Fibroblast of lung (primary cell): Measurements from ENCODE around the gene RO60. TPM values are rescaled to one million over a fixed set of nuclear protein-coding genes. Genes with fewer than 3 reads are reported as not detected.

ENCODE experiments used
- DNase-seq, 2 donors: peaks; one replicate each; pipeline versions ENCODE4 v3.0.0 to v3.0.0-alpha.2; 2010; ENCODE audit warnings: low read depth in 2 of 2
- H2AFZ ChIP-seq: 2 replicates; pipeline ENCODE4 v1.5.1; 2012; ENCODE audit warnings: low read length, control low read depth, inconsistent platforms
- H3K27ac ChIP-seq: 2 replicates; pipeline ENCODE4 v1.5.1; 2011; ENCODE audit warnings: low read length, control low read depth; ENCODE audit not compliant: insufficient read depth
- H3K27me3 ChIP-seq: 2 replicates; pipeline ENCODE4 v1.5.1; 2011; ENCODE audit warnings: mild to moderate bottlenecking, low read length; ENCODE audit not compliant: control insufficient read depth, insufficient read depth
- H3K36me3 ChIP-seq: 2 replicates; pipeline ENCODE4 v1.5.1; 2011; ENCODE audit warnings: low read length; ENCODE audit not compliant: control insufficient read depth, insufficient read depth
- H3K4me1 ChIP-seq: 2 replicates; pipeline ENCODE4 v1.5.1; 2011; ENCODE audit warnings: low read length; ENCODE audit not compliant: control insufficient read depth, insufficient read depth; ENCODE audit errors: extremely low read depth
- H3K4me2 ChIP-seq: 2 replicates; pipeline ENCODE4 v1.5.1; 2011; ENCODE audit warnings: low read length, control low read depth; ENCODE audit not compliant: insufficient read depth; ENCODE audit errors: extremely low read depth
- H3K4me3 ChIP-seq, 4 experiments: fragments of 200-600 bp in 1 of 4; sonication (generic) in 1 of 4; replicated peaks in 1 of 4; 2 replicates each; pipeline ENCODE4 v1.5.1; 2011 to 2016; ENCODE audit warnings: low read length in 4 of 4, low read depth in 3 of 4, mild to moderate bottlenecking in 3 of 4, control low read depth in 2 of 4, inconsistent platforms in 1 of 4, mixed read lengths in 1 of 4; ENCODE audit not compliant: insufficient read depth in 1 of 4; ENCODE audit errors: control extremely low read depth in 1 of 4
- H3K79me2 ChIP-seq: 2 replicates; pipeline ENCODE4 v1.5.1; 2012; ENCODE audit warnings: mild to moderate bottlenecking, low read length, inconsistent platforms; ENCODE audit not compliant: control insufficient read depth, insufficient read depth
- H3K9ac ChIP-seq: 2 replicates; pipeline ENCODE4 v1.5.1; 2011; ENCODE audit warnings: mild to moderate bottlenecking, low read length, control low read depth; ENCODE audit not compliant: insufficient read depth
- H3K9me3 ChIP-seq: 2 replicates; pipeline ENCODE4 v1.5.1; 2012; ENCODE audit warnings: low read depth, low read length; ENCODE audit not compliant: control insufficient read depth, insufficient read depth
- H4K20me1 ChIP-seq: 2 replicates; pipeline ENCODE4 v1.5.1; 2011; ENCODE audit warnings: low read length; ENCODE audit not compliant: control insufficient read depth, insufficient read depth; ENCODE audit errors: extremely low read depth
- CTCF ChIP-seq, 2 donors: IDR thresholded peaks in 1 of 2; conservative IDR thresholded peaks in 1 of 2; 1 replicate in 1 of 2; 2 replicates in 1 of 2; pipeline ENCODE4 v1.5.1; 2011 to 2012; ENCODE audit warnings: low read length in 2 of 2, control low read depth in 1 of 2, inconsistent platforms in 1 of 2, low read depth in 1 of 2, mild to moderate bottlenecking in 1 of 2
- EZH2 ChIP-seq: IDR thresholded peaks from 2 replicates; pipeline ENCODE4 v1.5.1; 2012; ENCODE audit warnings: low read length, control low read depth, mild to moderate bottlenecking; ENCODE audit errors: missing control alignments
- polyA plus RNA-seq, 2 donors: library from polyadenylated mRNA; depleted of rRNA in 1 of 2; stranded (reverse) in 1 of 2; unstranded in 1 of 2; fragments of >200 nt; gene quantifications; 2 replicates each; pipeline ENCODE4 v1.2.1, GENCODE V29; 2011 to 2012; ENCODE audit warnings: missing spikeins in 1 of 2
- total RNA-seq: library from RNA; depleted of rRNA; stranded (reverse); fragments of >200 nt; gene quantifications from 2 replicates; pipeline ENCODE4 v1.2.1, GENCODE V29; 2014

RO60 gene
- total and polyA plus RNA-seq, 2 donors (not counting 1 experiment from before 2014, with no cell fraction given) = 44.0 to 164 TPM

GRCh38 chr1:193086342-193086741 lies 26.9 kb downstream of the RO60 start:
- Histone ChIP-seq H3K27ac (no peak overlapping the region), H3K4me2 (no peak overlapping the region), H2AFZ (no peak overlapping the region), H3K27me3 (no peaks in the 10 kb centered on the region), H3K4me3 (no peak overlapping the region), H3K79me2 (no peaks in the 10 kb centered on the region), H3K9me3 (no peaks in the 10 kb centered on the region), H3K9ac (no peak overlapping the region), H3K4me1 (no peaks in the 10 kb centered on the region), H3K36me3 (peaks cover 3% of the 10 kb centered on the region), H4K20me1 (no peaks in the 10 kb centered on the region)
- TF ChIP-seq EZH2 = no peak
- no peak for TF ChIP-seq CTCF (conservative IDR thresholded peaks at IDR 0.05 in 1 of 2, IDR thresholded peaks at IDR 0.05 in 1 of 2; ENCODE audit: low read depth in 1 of 2, low read length in 2 of 2)
- no peak for DNase-seq

GRCh38 chr1:193087893-193088292 lies 28.5 kb downstream of the RO60 start:
- H2AFZ ChIP-seq = no peak overlapping the region
- H3K36me3 ChIP-seq = peaks cover 3% of the 10 kb centered on the region
- no peak for DNase-seq
- no peak overlapping the region for H3K9ac ChIP-seq
- H3K27me3 ChIP-seq = no peaks in the 10 kb centered on the region
- no peaks in the 10 kb centered on the region for H3K79me2 ChIP-seq
- H3K4me3 ChIP-seq = no peak overlapping the region
- no peak overlapping the region for H3K27ac ChIP-seq
- no peak for TF ChIP-seq EZH2
- TF ChIP-seq CTCF (conservative IDR thresholded peaks at IDR 0.05 in 1 of 2, IDR thresholded peaks at IDR 0.05 in 1 of 2; ENCODE audit: low read depth in 1 of 2, low read length in 2 of 2) = no peak
- H3K9me3 ChIP-seq = no peaks in the 10 kb centered on the region
- H3K4me1 ChIP-seq = no peaks in the 10 kb centered on the region
- H4K20me1 ChIP-seq = no peaks in the 10 kb centered on the region
- H3K4me2 ChIP-seq = no peak overlapping the region

- H3K27me3 ChIP-seq = no peaks in the 10 kb centered on the region
- H4K20me1 ChIP-seq = no peaks in the 10 kb centered on the region
- H3K27ac ChIP-seq = no peak overlapping the region
- H3K79me2 ChIP-seq = no peaks in the 10 kb centered on the region
- no peaks in the 10 kb centered on the region for H3K4me1 ChIP-seq
- H3K9me3 ChIP-seq = no peaks in the 10 kb centered on the region
- no peak for DNase-seq
- H3K36me3 ChIP-seq = peaks cover 2% of the 10 kb centered on the region
- no peak overlapping the region for H3K4me3 ChIP-seq
- H3K9ac ChIP-seq = no peak overlapping the region
- H3K4me2 ChIP-seq = no peak overlapping the region
- TF ChIP-seq CTCF (conservative IDR thresholded peaks at IDR 0.05 in 1 of 2, IDR thresholded peaks at IDR 0.05 in 1 of 2; ENCODE audit: low read depth in 1 of 2, low read length in 2 of 2) = no peak
- TF ChIP-seq EZH2 = no peak
- H2AFZ ChIP-seq = no peak overlapping the region
Measured at GRCh38 chr1:193090865-193091264, 31.5 kb downstream of the RO60 start.
